ENCODE measurements around the gene CXCL14.

The CXCL14 gene

DNA sequence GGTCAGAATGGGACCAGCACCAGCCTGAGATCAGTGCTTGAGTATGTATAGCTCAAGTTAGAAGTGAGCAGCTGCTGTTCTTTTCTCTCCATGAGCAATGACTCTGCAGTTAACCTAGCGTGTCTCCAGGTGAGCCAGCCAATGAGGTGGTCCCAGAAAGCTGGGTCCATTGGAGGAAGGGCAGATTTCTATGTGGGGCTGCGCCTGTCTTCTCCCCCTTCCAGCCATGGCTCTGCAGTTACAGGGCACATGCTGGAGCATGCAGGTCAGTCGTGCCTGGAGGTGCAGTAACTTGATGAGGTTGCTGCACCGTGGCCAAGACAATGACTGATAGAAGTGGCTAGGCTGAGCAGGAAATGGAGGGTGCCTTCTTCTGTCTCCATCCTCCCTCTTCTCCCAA is 29.6 kb upstream of the CXCL14 start:
- Histone ChIP-seq H3K9ac (ENCODE audit: low read length in 2 of 2) (no peak overlapping the region), H3K4me1 (ENCODE audit: control insufficient read depth, insufficient read depth, low read length) (no peaks in the 10 kb centered on the region), H3K9me3 (ENCODE audit: control insufficient read depth in 2 of 2, low read length in 2 of 2) (no peaks in the 10 kb centered on the region), H3K27ac (ENCODE audit: low read length) (no peak overlapping the region), H3K4me3 (ENCODE audit: low read length in 2 of 2) (no peak overlapping the region), H3K27me3 (ENCODE audit: control insufficient read depth in 1 of 2, insufficient read depth in 2 of 2, low read length in 2 of 2) (peaks cover 3 to 4% of the 10 kb centered on the region in 2 donors), H3K36me3 (ENCODE audit: control insufficient read depth in 2 of 2, insufficient read depth in 2 of 2, low read length in 2 of 2) (no peaks in the 10 kb centered on the region)

GRCh38 chr5:135606431-135606830 is 27.6 kb upstream of the CXCL14 start:
- H3K4me3 ChIP-seq (ENCODE audit: low read length in 2 of 2), result no peak overlapping the region
- peaks cover 3 to 4% of the 10 kb centered on the region in 2 donors for H3K27me3 ChIP-seq (ENCODE audit: control insufficient read depth in 1 of 2, insufficient read depth in 2 of 2, low read length in 2 of 2)
- H3K27ac ChIP-seq (ENCODE audit: low read length), result no peak overlapping the region
- no peak overlapping the region for H3K9ac ChIP-seq (ENCODE audit: low read length in 2 of 2)
- H3K4me1 ChIP-seq (ENCODE audit: control insufficient read depth, insufficient read depth, low read length), result no peaks in the 10 kb centered on the region
- no peaks in the 10 kb centered on the region for H3K9me3 ChIP-seq (ENCODE audit: control insufficient read depth in 2 of 2, low read length in 2 of 2)
- H3K36me3 ChIP-seq (ENCODE audit: control insufficient read depth in 2 of 2, insufficient read depth in 2 of 2, low read length in 2 of 2), result no peaks in the 10 kb centered on the region

DNA sequence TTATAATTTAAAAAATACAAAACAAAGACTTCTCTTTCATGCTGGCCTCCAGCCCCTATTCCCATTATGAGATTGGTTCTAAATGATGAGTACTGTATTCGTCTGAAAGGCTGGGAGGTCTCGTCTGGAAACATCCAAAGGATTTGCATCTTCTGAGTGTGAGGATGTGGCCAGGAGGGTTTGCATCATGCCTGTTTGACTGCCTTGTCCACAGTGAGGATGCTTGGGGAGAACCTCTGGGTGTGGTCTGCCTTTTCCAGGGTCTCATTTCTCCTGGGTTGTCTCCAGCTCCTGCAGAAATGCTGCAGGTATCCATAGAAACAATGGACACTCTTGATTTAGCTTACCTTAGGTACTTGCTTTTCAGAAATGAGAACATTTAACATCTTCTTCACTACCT is 26.4 kb upstream of the CXCL14 start:
- H3K4me1 ChIP-seq (ENCODE audit: control insufficient read depth, insufficient read depth, low read length), result no peaks in the 10 kb centered on the region
- H3K4me3 ChIP-seq (ENCODE audit: low read length in 2 of 2), result no peak overlapping the region
- no peak overlapping the region for H3K9ac ChIP-seq (ENCODE audit: low read length in 2 of 2)
- H3K9me3 ChIP-seq (ENCODE audit: control insufficient read depth in 2 of 2, low read length in 2 of 2), result no peaks in the 10 kb centered on the region
- no peaks in the 10 kb centered on the region for H3K36me3 ChIP-seq (ENCODE audit: control insufficient read depth in 2 of 2, insufficient read depth in 2 of 2, low read length in 2 of 2)
- no peak overlapping the region for H3K27ac ChIP-seq (ENCODE audit: low read length)
- H3K27me3 ChIP-seq (ENCODE audit: control insufficient read depth in 1 of 2, insufficient read depth in 2 of 2, low read length in 2 of 2), result peaks cover 3 to 4% of the 10 kb centered on the region in 2 donors

GRCh38 chr5:135604056-135604455 is 25.3 kb upstream of the CXCL14 start:
- no peak overlapping the region for H3K4me3 ChIP-seq (ENCODE audit: low read length in 2 of 2)
- H3K9me3 ChIP-seq (ENCODE audit: control insufficient read depth in 2 of 2, low read length in 2 of 2), result no peaks in the 10 kb centered on the region
- peaks cover 4% of the 10 kb centered on the region in 2 donors for H3K27me3 ChIP-seq (ENCODE audit: control insufficient read depth in 1 of 2, insufficient read depth in 2 of 2, low read length in 2 of 2)
- H3K9ac ChIP-seq (ENCODE audit: low read length in 2 of 2), result no peak overlapping the region
- no peak overlapping the region for H3K27ac ChIP-seq (ENCODE audit: low read length)
- H3K4me1 ChIP-seq (ENCODE audit: control insufficient read depth, insufficient read depth, low read length), result no peaks in the 10 kb centered on the region
- no peaks in the 10 kb centered on the region for H3K36me3 ChIP-seq (ENCODE audit: control insufficient read depth in 2 of 2, insufficient read depth in 2 of 2, low read length in 2 of 2)

- Histone ChIP-seq H3K27ac (ENCODE audit: low read length) (no peak overlapping the region), H3K36me3 (ENCODE audit: control insufficient read depth in 2 of 2, insufficient read depth in 2 of 2, low read length in 2 of 2) (no peaks in the 10 kb centered on the region), H3K4me1 (ENCODE audit: control insufficient read depth, insufficient read depth, low read length) (no peaks in the 10 kb centered on the region), H3K27me3 (ENCODE audit: control insufficient read depth in 1 of 2, insufficient read depth in 2 of 2, low read length in 2 of 2) (peaks cover under 1 to 3% of the 10 kb centered on the region in 2 donors), H3K4me3 (ENCODE audit: low read length in 2 of 2) (no peak overlapping the region), H3K9me3 (ENCODE audit: control insufficient read depth in 2 of 2, low read length in 2 of 2) (no peaks in the 10 kb centered on the region), H3K9ac (ENCODE audit: low read length in 2 of 2) (no peak overlapping the region)
Observed at GRCh38 chr5:135602882-135603721, 24.3 kb upstream of the CXCL14 start.

DNA sequence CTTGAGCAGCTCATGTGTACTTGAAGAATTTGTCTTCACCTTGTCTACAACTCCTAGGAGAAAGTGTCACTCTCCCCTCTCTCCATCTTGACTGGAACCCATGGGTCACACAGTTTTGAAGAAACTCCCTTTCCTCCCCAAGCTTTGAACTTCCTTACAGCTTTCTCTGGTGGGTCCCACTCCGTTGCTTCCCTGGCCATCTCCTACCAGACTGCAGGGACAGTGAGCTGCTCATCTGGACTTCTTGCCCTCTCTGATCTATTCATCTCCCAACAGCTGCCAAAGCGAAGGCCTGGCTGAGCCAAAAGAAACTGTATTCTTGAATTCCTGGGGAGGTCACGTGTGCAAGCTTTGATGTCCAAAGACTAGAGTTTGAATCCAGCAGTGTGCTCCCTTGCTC is 22.7 kb upstream of the CXCL14 start:
- Histone ChIP-seq H3K36me3 (ENCODE audit: control insufficient read depth in 2 of 2, insufficient read depth in 2 of 2, low read length in 2 of 2) (no peaks in the 10 kb centered on the region), H3K9ac (ENCODE audit: low read length in 2 of 2) (no peak overlapping the region), H3K9me3 (ENCODE audit: control insufficient read depth in 2 of 2, low read length in 2 of 2) (no peaks in the 10 kb centered on the region), H3K4me1 (ENCODE audit: control insufficient read depth, insufficient read depth, low read length) (no peaks in the 10 kb centered on the region), H3K27ac (ENCODE audit: low read length) (no peak overlapping the region), H3K4me3 (ENCODE audit: low read length in 2 of 2) (no peak overlapping the region), H3K27me3 (ENCODE audit: control insufficient read depth in 1 of 2, insufficient read depth in 2 of 2, low read length in 2 of 2) (peaks cover 0 to 3% of the 10 kb centered on the region in 2 donors)

DNA sequence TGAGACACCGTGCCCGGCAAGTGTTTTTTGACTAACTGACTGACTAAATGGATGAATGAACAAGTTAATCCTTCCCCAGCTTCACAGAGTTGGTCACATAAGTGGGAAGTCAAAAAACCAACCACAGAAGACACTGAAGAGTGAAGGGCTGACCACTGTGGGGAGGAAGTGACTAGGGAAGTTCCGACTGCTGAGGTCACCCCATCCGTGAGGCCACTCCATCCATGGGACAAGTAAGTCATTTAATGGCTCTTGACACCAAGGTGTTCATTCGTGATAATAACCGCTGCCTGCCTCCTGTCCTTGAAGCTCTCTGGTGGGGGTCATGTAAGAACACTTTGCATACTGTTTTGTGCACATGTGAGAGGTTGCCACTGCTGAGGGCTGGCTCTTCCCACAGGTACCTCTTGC is 22.2 kb upstream of the CXCL14 start:
- H3K27me3 ChIP-seq (ENCODE audit: control insufficient read depth in 1 of 2, insufficient read depth in 2 of 2, low read length in 2 of 2), result peaks cover 0 to 3% of the 10 kb centered on the region in 2 donors
- no peaks in the 10 kb centered on the region for H3K4me1 ChIP-seq (ENCODE audit: control insufficient read depth, insufficient read depth, low read length)
- H3K27ac ChIP-seq (ENCODE audit: low read length), result no peak overlapping the region
- H3K9ac ChIP-seq (ENCODE audit: low read length in 2 of 2), result no peak overlapping the region
- H3K9me3 ChIP-seq (ENCODE audit: control insufficient read depth in 2 of 2, low read length in 2 of 2), result no peaks in the 10 kb centered on the region
- H3K4me3 ChIP-seq (ENCODE audit: low read length in 2 of 2), result no peak overlapping the region
- no peaks in the 10 kb centered on the region for H3K36me3 ChIP-seq (ENCODE audit: control insufficient read depth in 2 of 2, insufficient read depth in 2 of 2, low read length in 2 of 2)

GRCh38 chr5:135600152-135600570 is 21.4 kb upstream of the CXCL14 start:
- no peak overlapping the region for H3K4me3 ChIP-seq (ENCODE audit: low read length in 2 of 2)

DNA sequence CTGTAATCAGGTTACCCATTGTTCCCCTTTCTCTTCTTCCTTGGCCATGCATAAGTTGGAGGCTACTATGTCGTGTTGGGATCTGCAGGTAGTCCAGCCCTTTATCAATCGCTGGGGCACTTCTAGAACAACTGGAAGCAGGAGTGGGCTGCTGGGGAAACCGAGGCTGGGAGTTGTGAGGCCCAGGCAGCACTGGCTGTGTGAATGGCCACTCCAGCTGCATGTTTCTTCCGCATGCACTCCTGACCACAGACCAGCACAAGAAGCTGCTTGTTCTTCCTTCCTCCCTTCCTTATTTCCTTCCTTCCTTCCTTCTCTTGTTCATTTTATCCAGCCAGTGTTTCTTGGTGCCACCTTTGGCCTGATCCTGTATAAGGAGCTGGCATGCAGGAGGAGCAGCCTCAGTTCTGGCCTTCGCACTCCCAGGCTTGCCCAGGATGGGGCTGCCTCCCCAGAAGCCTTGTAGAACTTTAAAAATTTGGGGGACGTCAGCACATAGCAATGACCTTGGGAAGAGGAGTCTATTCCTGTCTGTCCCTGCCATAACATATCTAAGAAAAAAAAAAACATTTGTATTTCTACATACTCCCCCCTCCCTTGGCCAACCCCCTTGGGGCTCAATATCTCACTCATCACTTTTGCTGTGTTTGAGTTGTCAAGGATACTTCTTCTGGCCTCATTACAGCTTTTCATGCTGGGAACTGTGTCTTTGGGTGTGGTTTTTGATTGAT is 20.8 kb upstream of the CXCL14 start:
- Histone ChIP-seq H3K4me3 (ENCODE audit: low read length in 2 of 2) (no peak overlapping the region), H3K9ac (ENCODE audit: low read length in 2 of 2) (no peak overlapping the region), H3K27me3 (ENCODE audit: control insufficient read depth in 1 of 2, insufficient read depth in 2 of 2, low read length in 2 of 2) (peaks cover 0 to 3% of the 10 kb centered on the region in 2 donors), H3K27ac (ENCODE audit: low read length) (no peak overlapping the region), H3K9me3 (ENCODE audit: control insufficient read depth in 2 of 2, low read length in 2 of 2) (peaks cover 0 to 3% of the 10 kb centered on the region in 2 donors), H3K36me3 (ENCODE audit: control insufficient read depth in 2 of 2, insufficient read depth in 2 of 2, low read length in 2 of 2) (no peaks in the 10 kb centered on the region), H3K4me1 (ENCODE audit: control insufficient read depth, insufficient read depth, low read length) (no peaks in the 10 kb centered on the region)

More at GRCh38 chr5:135600152-135600570, 21.4 kb upstream of the CXCL14 start:
- no peak overlapping the region for H3K9ac ChIP-seq (ENCODE audit: low read length in 2 of 2)
- no peak overlapping the region for H3K27ac ChIP-seq (ENCODE audit: low read length)
- H3K36me3 ChIP-seq (ENCODE audit: control insufficient read depth in 2 of 2, insufficient read depth in 2 of 2, low read length in 2 of 2), result no peaks in the 10 kb centered on the region
- no peaks in the 10 kb centered on the region for H3K4me1 ChIP-seq (ENCODE audit: control insufficient read depth, insufficient read depth, low read length)
- peaks cover 0 to 3% of the 10 kb centered on the region in 2 donors for H3K27me3 ChIP-seq (ENCODE audit: control insufficient read depth in 1 of 2, insufficient read depth in 2 of 2, low read length in 2 of 2)
- peaks cover 0 to 3% of the 10 kb centered on the region in 2 donors for H3K9me3 ChIP-seq (ENCODE audit: control insufficient read depth in 2 of 2, low read length in 2 of 2)

- Histone ChIP-seq H3K36me3 (ENCODE audit: control insufficient read depth in 2 of 2, insufficient read depth in 2 of 2, low read length in 2 of 2) (no peaks in the 10 kb centered on the region), H3K9me3 (ENCODE audit: control insufficient read depth in 2 of 2, low read length in 2 of 2) (peaks cover 0 to 3% of the 10 kb centered on the region in 2 donors), H3K9ac (ENCODE audit: low read length in 2 of 2) (no peak overlapping the region), H3K27me3 (ENCODE audit: control insufficient read depth in 1 of 2, insufficient read depth in 2 of 2, low read length in 2 of 2) (peaks cover 0 to 3% of the 10 kb centered on the region in 2 donors), H3K4me3 (ENCODE audit: low read length in 2 of 2) (no peak overlapping the region), H3K27ac (ENCODE audit: low read length) (no peak overlapping the region), H3K4me1 (ENCODE audit: control insufficient read depth, insufficient read depth, low read length) (no peaks in the 10 kb centered on the region)
Observed at GRCh38 chr5:135598691-135599395, 20.1 kb upstream of the CXCL14 start.

Data from stomach smooth muscle (tissue), 2 donors.